Measurements from ENCODE around the gene GIPC1.

GIPC1 gene

DNA sequence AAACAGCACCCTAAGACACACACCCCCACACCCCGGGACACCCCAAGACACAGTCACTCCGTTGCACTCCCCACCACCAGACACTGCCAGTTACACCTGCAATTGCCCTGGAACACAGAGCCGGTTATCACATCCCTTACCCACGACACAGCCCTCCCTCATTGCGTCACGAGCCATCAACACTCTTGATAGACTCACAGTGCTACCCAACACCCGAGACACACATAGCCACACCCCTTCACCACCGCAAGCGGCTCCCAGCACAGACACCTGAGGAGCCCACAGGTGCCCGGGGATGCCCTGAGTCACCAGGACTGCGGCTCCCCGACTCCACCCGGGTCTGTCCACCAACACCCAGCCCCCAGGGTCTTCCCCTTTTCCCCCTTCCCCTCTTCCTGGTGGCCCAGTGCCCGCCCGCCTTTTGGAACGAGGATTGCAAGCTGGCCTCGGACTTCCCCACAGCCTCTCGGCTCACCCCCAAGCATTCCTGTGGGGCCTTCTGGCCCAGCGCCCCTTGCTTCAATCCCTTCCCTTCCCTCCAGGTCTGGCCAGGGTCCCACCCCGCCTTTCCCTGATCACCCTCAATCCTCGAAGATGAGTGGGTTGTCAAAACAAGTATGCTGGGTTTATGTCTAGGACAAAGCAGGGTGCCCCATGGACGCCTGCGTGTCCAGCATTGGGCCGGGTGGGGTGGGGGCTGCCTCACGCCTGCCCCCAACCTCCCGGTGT, 19.1 kb downstream of the GIPC1 start:
- H3K27me3 ChIP-seq (ENCODE audit: control insufficient read depth in 2 of 2, insufficient read depth in 2 of 2, low read length in 2 of 2) = peaks cover 5 to 8% of the 10 kb centered on the region in 2 donors
- peak overlapping the region in 1 of 2 donors; percentile 9 for H3K27ac ChIP-seq (ENCODE audit: low read depth in 2 of 2, low read length in 2 of 2)
- H3K36me3 ChIP-seq (ENCODE audit: control insufficient read depth in 2 of 2, insufficient read depth in 2 of 2, low read length in 2 of 2) = peaks cover 30 to 32% of the 10 kb centered on the region in 2 donors
- no peak overlapping the region for H3K4me3 ChIP-seq (ENCODE audit: low read length in 2 of 2)
- no peaks in the 10 kb centered on the region for H3K9me3 ChIP-seq (ENCODE audit: control insufficient read depth in 2 of 2, low read length in 2 of 2)
- no peak overlapping the region for H3K9ac ChIP-seq (ENCODE audit: low read depth in 1 of 2, low read length in 2 of 2)
- H3K4me1 ChIP-seq (ENCODE audit: control insufficient read depth in 2 of 2, insufficient read depth in 2 of 2, low read length in 2 of 2) = peaks cover 9 to 27% of the 10 kb centered on the region in 2 donors

DNA sequence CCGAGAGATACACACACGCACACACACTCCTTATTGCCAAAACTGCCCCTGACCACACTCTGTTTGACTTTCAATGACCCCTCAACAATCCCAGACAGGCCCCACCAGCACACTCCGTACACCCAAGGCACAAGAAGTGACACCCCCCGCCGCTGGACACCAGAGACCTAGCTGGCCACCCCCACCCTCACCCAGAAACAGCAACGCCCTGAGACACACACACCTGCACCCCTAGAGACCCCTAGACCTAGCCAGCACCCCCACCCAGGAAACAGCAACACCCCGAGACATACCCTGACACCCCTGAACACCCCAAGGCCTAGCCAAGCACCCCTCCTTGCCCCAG, 19.6 kb downstream of the GIPC1 start:
- Histone ChIP-seq H3K9ac (ENCODE audit: low read depth in 1 of 2, low read length in 2 of 2) (no peak overlapping the region), H3K27me3 (ENCODE audit: control insufficient read depth in 2 of 2, insufficient read depth in 2 of 2, low read length in 2 of 2) (peaks cover 5 to 8% of the 10 kb centered on the region in 2 donors), H3K4me1 (ENCODE audit: control insufficient read depth in 2 of 2, insufficient read depth in 2 of 2, low read length in 2 of 2) (peaks cover 9 to 27% of the 10 kb centered on the region in 2 donors), H3K4me3 (ENCODE audit: low read length in 2 of 2) (no peak overlapping the region), H3K9me3 (ENCODE audit: control insufficient read depth in 2 of 2, low read length in 2 of 2) (no peaks in the 10 kb centered on the region), H3K36me3 (ENCODE audit: control insufficient read depth in 2 of 2, insufficient read depth in 2 of 2, low read length in 2 of 2) (peaks cover 28 to 31% of the 10 kb centered on the region in 2 donors), H3K27ac (ENCODE audit: low read depth in 2 of 2, low read length in 2 of 2) (peak overlapping the region; percentile 9 to 47)

DNA sequence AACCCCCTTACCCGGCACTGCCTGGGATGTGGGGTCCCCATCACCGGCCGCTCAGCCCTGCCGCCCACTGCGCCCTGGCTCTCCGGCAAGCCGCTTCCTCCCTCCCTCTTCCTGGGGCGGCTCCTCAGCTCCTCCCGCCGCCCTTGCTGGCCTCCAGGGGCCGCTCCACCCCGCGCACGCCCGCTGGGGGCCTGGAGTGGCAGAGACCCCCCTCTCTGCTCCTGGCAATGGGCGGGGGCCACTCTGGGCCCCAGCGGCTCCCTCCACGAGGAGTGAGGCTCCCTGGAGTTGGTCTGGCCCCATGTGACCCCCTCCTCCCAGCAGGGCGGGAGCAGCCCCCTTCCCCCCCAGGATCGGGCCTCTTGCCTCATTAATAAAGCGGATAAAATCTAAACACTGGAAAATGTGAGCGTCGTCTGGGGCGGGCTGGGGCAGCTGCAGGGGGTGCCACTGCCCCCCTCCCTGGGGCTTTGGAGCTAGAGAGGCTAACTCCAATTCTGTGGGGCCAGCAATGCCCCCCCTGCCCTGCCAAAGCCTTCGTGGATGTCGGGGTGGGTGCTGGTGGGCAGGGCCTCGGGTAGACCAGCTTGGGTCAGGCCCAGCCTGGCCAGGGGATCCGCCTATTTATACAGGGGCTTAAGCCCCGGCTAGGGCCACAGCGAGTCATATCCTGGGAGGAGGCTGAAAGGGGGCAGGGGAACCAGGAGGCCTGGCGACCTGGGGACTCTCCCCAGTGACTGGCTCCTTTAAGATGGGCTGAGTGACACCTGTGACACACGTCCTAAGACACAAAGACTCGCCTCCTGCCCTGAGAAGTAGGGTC, 20.5 kb downstream of the GIPC1 start, which contains the start of gene PTGER1:
PTGER1 (minus strand) TSS at position 104 of the 823 bp plus-strand sequence. CDS start 1,034 bp downstream, outside the sequence.
- Histone ChIP-seq H3K9ac (ENCODE audit: low read depth in 1 of 2, low read length in 2 of 2) (peak within 1 kb of the TSS in 1 of 2 donors; percentile 43), H3K4me1 (ENCODE audit: control insufficient read depth in 2 of 2, insufficient read depth in 2 of 2, low read length in 2 of 2) (peaks cover 9 to 27% of the 10 kb centered on the region in 2 donors), H3K27me3 (ENCODE audit: control insufficient read depth in 2 of 2, insufficient read depth in 2 of 2, low read length in 2 of 2) (peaks cover 5 to 8% of the 10 kb centered on the region in 2 donors), H3K36me3 (ENCODE audit: control insufficient read depth in 2 of 2, insufficient read depth in 2 of 2, low read length in 2 of 2) (peaks cover 23 to 30% of the 10 kb centered on the region in 2 donors), H3K27ac (ENCODE audit: low read depth in 2 of 2, low read length in 2 of 2) (peak within 1 kb of the TSS; percentile 38 to 47), H3K9me3 (ENCODE audit: control insufficient read depth in 2 of 2, low read length in 2 of 2) (no peaks in the 10 kb centered on the region), H3K4me3 (ENCODE audit: low read length in 2 of 2) (peak within 1 kb of the TSS in 1 of 2 donors; percentile 43)

DNA sequence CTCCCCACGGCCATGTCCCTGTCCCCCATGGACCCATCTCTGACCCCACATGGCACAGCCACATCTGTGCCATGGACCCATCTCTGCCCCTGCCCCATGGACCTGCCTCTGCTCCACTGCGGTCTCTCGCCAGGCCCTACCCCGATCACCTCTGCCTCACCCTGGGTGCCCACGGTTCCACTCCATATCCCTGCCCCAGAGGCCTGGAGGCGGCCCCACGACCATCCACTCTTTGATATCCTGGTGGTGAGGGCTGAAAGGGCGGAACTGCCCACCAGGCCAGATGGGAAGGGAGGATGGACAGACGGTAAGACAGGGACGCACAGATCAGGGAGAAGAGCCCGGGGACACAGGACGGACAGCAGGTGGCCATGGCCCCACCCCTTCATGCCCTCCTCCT, 21.1 kb downstream of the GIPC1 start:
- Histone ChIP-seq H3K9me3 (ENCODE audit: control insufficient read depth in 2 of 2, low read length in 2 of 2) (no peaks in the 10 kb centered on the region), H3K27ac (ENCODE audit: low read depth in 2 of 2, low read length in 2 of 2) (peak overlapping the region in 1 of 2 donors; percentile 38), H3K4me3 (ENCODE audit: low read length in 2 of 2) (peak overlapping the region in 1 of 2 donors; percentile 43), H3K4me1 (ENCODE audit: control insufficient read depth in 2 of 2, insufficient read depth in 2 of 2, low read length in 2 of 2) (peaks cover 8 to 27% of the 10 kb centered on the region in 2 donors), H3K27me3 (ENCODE audit: control insufficient read depth in 2 of 2, insufficient read depth in 2 of 2, low read length in 2 of 2) (peaks cover 5 to 8% of the 10 kb centered on the region in 2 donors), H3K9ac (ENCODE audit: low read depth in 1 of 2, low read length in 2 of 2) (peak overlapping the region in 1 of 2 donors; percentile 43), H3K36me3 (ENCODE audit: control insufficient read depth in 2 of 2, insufficient read depth in 2 of 2, low read length in 2 of 2) (peaks cover 23 to 25% of the 10 kb centered on the region in 2 donors)

DNA sequence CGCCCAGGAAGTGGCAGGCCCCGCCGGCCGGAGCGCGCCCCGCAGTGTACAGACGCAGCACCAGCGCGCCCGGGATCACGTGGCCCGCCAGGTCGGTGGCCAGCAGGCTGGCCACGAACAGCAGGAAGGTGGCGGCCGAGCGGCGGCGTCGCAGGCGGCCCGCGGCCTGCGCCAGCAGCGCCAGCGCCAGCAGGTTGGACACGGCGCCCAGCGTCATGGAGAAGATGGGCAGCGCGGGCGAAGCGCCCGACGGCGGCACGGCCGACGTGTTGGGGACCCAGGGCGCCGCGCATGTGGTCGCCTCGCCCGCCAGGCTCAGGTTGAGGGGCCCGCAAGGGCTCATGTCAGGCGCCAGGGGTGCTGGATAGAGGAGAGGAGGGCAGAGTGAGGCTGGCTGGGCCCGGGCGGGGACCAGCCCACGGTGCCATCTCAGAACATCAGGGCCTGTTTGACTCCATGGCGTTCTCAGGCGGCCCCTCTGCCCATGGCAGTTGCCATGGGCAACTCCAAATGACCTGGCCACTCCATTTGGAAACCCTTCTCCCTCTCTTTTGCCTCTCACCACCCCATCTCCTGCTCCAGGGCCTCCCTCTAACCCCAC, 21.8 kb downstream of the GIPC1 start:
- H3K4me3 ChIP-seq (ENCODE audit: low read length in 2 of 2) = no peak overlapping the region
- H3K9me3 ChIP-seq (ENCODE audit: control insufficient read depth in 2 of 2, low read length in 2 of 2) = no peaks in the 10 kb centered on the region
- H3K9ac ChIP-seq (ENCODE audit: low read depth in 1 of 2, low read length in 2 of 2) = peak overlapping the region in 1 of 2 donors; percentile 10
- H3K36me3 ChIP-seq (ENCODE audit: control insufficient read depth in 2 of 2, insufficient read depth in 2 of 2, low read length in 2 of 2) = peaks cover 17 to 26% of the 10 kb centered on the region in 2 donors
- peaks cover 5 to 8% of the 10 kb centered on the region in 2 donors for H3K27me3 ChIP-seq (ENCODE audit: control insufficient read depth in 2 of 2, insufficient read depth in 2 of 2, low read length in 2 of 2)
- H3K27ac ChIP-seq (ENCODE audit: low read depth in 2 of 2, low read length in 2 of 2) = no peak overlapping the region
- peaks cover 8 to 27% of the 10 kb centered on the region in 2 donors for H3K4me1 ChIP-seq (ENCODE audit: control insufficient read depth in 2 of 2, insufficient read depth in 2 of 2, low read length in 2 of 2)

DNA sequence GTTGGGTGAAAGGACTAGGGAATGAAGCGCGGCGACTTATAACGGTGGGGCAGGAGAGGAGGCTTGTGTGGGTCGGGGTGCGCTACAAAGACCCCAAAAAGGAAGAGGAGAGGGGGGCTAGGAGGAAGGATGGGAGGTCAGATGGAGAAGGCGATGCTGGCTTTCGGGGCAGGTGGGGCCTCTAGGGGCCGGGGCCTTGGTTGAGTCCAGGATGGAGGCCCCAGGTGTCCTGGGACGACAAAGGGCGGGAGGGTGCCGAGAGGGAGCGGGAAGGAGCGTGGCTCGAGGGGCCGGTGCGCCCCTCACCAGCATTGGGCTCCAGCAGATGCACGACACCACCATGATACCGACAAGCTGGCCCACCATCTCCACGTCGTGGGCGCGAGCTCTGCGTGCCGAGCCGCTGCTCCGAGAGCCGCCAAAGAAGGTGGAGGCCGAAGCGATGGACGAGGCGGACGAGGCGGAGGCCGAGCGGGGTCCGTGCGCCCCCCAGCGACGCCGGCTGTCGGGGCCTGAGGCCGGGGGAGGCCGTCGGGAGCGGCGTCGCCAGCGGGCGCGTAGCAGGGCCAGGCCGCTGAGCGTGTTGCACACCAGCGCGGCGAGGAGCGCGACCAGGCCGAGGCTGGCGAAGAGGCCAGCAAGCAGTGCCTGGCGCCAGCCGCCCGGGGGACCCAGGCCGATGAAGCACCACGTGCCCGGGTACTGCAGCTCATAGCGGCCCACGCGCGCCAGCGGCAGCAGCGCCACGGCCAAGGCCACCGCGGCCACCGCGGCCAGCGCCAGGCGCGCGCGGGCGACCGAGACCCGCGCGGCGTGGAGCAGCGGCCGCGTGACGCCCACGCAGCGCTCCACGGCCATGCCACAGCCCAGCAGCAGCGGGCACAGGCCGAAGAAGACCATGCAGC, 22.6 kb downstream of the GIPC1 start:
- peaks cover 11 to 22% of the 10 kb centered on the region in 2 donors for H3K36me3 ChIP-seq (ENCODE audit: control insufficient read depth in 2 of 2, insufficient read depth in 2 of 2, low read length in 2 of 2)
- H3K27me3 ChIP-seq (ENCODE audit: control insufficient read depth in 2 of 2, insufficient read depth in 2 of 2, low read length in 2 of 2) = peaks cover 5 to 8% of the 10 kb centered on the region in 2 donors
- H3K27ac ChIP-seq (ENCODE audit: low read depth in 2 of 2, low read length in 2 of 2) = no peak overlapping the region
- H3K4me1 ChIP-seq (ENCODE audit: control insufficient read depth in 2 of 2, insufficient read depth in 2 of 2, low read length in 2 of 2) = peaks cover 8 to 27% of the 10 kb centered on the region in 2 donors
- H3K4me3 ChIP-seq (ENCODE audit: low read length in 2 of 2) = no peak overlapping the region
- H3K9ac ChIP-seq (ENCODE audit: low read depth in 1 of 2, low read length in 2 of 2) = no peak overlapping the region
- no peaks in the 10 kb centered on the region for H3K9me3 ChIP-seq (ENCODE audit: control insufficient read depth in 2 of 2, low read length in 2 of 2)

DNA sequence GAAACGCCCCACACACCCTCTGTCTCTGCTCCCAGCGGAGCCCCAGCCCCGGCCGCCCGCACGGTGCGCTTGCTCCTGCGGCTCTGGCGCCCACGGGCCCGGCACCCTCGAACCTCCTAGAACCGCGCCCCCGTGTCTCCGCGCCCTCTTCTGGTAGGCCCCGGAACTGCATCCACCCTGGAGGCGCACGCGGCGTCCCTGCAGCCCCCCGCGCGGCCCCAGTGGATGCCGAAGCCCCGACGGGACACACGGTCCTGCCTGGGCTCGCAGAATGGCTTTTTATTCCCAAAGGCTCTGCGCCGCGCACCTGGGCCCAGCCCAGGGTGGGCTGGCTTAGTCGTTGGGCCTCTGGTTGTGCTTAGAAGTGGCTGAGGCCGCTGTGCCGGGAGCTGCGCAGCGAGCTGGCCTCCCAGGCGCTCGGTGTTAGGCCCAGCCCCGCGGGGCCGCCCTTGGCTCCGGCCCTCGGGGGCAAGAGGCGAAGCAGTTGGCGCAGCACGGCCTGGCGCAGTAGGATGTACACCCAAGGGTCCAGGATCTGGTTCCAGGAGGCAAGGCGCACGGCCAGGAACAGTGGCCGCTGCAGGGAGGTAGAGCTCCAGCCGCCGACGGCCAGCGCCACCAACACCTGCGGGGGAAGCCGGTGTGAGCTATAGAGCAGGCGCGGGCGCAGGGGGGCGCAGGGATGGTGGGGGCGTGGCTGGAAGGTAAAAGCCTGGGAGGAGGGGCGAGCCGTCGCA, 23.6 kb downstream of the GIPC1 start:
- Histone ChIP-seq H3K4me1 (ENCODE audit: control insufficient read depth in 2 of 2, insufficient read depth in 2 of 2, low read length in 2 of 2) (peaks cover 8 to 27% of the 10 kb centered on the region in 2 donors), H3K36me3 (ENCODE audit: control insufficient read depth in 2 of 2, insufficient read depth in 2 of 2, low read length in 2 of 2) (peaks cover 3 to 18% of the 10 kb centered on the region in 2 donors), H3K9ac (ENCODE audit: low read depth in 1 of 2, low read length in 2 of 2) (no peak overlapping the region), H3K27me3 (ENCODE audit: control insufficient read depth in 2 of 2, insufficient read depth in 2 of 2, low read length in 2 of 2) (peaks cover 5 to 8% of the 10 kb centered on the region in 2 donors), H3K9me3 (ENCODE audit: control insufficient read depth in 2 of 2, low read length in 2 of 2) (no peaks in the 10 kb centered on the region), H3K4me3 (ENCODE audit: low read length in 2 of 2) (peak overlapping the region in 1 of 2 donors; percentile 26), H3K27ac (ENCODE audit: low read depth in 2 of 2, low read length in 2 of 2) (no peak overlapping the region)

DNA sequence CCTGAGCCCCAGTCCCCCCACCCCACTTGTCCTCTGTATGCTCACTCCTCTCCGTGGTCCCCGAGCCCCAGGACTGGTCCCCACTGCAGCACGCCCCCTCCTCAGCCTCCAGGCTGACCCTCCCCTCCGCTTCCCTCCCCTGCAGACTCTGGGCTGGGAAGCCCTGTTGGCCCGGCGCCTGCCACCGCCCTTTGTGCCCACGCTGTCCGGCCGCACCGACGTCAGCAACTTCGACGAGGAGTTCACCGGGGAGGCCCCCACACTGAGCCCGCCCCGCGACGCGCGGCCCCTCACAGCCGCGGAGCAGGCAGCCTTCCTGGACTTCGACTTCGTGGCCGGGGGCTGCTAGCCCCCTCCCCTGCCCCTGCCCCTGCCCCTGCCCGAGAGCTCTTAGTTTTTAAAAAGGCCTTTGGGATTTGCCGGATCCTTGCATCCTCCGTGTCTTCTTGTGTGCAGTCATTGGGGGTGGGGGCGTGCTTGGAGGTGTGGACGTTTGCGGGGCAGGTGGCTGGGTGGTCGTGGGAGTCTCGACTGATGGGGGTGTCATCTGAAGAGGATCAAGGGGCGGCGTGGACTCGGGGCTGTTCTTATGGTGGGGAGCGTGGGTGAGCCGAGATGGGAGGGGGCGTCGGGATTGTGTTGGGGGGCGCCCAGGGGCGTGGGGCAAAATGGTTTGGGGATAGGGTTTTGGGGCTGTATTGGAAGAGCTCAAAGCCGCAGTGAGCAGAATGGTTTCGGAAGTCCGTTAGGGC, 24.3 kb downstream of the GIPC1 start:
- Histone ChIP-seq H3K27me3 (ENCODE audit: control insufficient read depth in 2 of 2, insufficient read depth in 2 of 2, low read length in 2 of 2) (peaks cover 5 to 8% of the 10 kb centered on the region in 2 donors), H3K9ac (ENCODE audit: low read depth in 1 of 2, low read length in 2 of 2) (no peak overlapping the region), H3K4me1 (ENCODE audit: control insufficient read depth in 2 of 2, insufficient read depth in 2 of 2, low read length in 2 of 2) (peaks cover 8 to 27% of the 10 kb centered on the region in 2 donors), H3K9me3 (ENCODE audit: control insufficient read depth in 2 of 2, low read length in 2 of 2) (no peaks in the 10 kb centered on the region), H3K4me3 (ENCODE audit: low read length in 2 of 2) (no peak overlapping the region), H3K27ac (ENCODE audit: low read depth in 2 of 2, low read length in 2 of 2) (no peak overlapping the region), H3K36me3 (ENCODE audit: control insufficient read depth in 2 of 2, insufficient read depth in 2 of 2, low read length in 2 of 2) (peaks cover 2 to 18% of the 10 kb centered on the region in 2 donors)

Measured in mucosa of rectum (tissue), 2 donors.